Measurements from ENCODE around the gene SLC17A7.

SLC17A7 gene

GRCh38 chr19:49411681-49412326 is 29.5 kb downstream of the SLC17A7 start:
- no peak for DNase-seq (ENCODE audit: low read depth in 1 of 2, low spot score in 1 of 2)

DNA sequence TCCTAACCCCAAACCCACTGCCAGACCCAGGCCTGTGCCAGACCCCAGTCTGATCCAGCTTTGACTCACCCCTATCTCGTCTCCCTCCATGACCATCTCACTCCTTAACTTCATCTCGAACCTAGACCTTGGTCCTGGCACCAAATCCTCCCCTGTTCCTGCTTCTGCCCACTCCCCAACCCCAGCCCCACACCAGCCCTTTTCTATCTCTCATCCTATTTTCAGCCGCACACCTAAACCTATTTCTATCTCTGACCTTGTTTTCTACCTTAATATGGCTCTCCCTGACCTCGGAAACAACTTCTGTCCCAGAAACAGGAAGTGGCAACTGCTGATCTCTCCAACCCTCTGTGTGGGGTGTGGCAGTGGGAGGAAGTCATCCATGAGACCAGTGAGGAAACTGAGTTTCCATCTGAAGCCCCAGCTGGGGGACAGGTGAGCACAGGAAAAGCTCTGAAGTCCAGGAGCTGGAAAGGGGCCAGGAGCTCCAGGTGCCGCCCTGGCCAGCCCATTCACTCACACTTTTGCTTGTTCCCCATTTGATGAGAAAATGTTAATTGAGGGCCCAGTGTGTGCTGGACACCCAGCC is 31.8 kb downstream of the SLC17A7 start:
- DNase-seq (ENCODE audit: low read depth in 1 of 2, low spot score in 1 of 2), result no peak

- no peak for DNase-seq (ENCODE audit: low read depth in 1 of 2, low spot score in 1 of 2)
These were observed 32.4 kb downstream of the SLC17A7 start for GRCh38 chr19:49408816-49409440.

GRCh38 chr19:49407482-49408015 is 33.8 kb downstream of the SLC17A7 start:
- no peak for DNase-seq (ENCODE audit: low read depth in 1 of 2, low spot score in 1 of 2)

DNA sequence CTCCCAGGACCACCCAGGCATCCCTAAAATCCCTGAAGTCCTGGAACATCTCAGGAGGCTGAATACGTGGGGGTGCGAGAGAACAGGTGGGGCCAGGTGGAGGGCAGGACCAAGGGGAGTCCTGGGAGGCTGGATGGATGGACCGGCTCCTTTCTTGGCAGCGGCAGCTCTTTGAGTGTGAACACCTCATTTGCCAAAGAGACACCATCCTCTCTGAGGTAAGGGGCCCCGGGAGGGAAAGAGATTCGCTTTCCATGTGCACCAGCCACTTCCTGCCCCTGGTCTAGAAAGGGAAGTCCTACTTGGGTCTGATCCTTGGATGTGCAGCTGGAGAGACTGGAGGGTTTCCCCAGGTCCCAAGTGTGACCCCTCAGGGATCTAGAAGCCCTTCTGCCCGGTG is 34.2 kb downstream of the SLC17A7 start:
- DNase-seq (ENCODE audit: low read depth in 1 of 2, low spot score in 1 of 2), result no peak

DNA sequence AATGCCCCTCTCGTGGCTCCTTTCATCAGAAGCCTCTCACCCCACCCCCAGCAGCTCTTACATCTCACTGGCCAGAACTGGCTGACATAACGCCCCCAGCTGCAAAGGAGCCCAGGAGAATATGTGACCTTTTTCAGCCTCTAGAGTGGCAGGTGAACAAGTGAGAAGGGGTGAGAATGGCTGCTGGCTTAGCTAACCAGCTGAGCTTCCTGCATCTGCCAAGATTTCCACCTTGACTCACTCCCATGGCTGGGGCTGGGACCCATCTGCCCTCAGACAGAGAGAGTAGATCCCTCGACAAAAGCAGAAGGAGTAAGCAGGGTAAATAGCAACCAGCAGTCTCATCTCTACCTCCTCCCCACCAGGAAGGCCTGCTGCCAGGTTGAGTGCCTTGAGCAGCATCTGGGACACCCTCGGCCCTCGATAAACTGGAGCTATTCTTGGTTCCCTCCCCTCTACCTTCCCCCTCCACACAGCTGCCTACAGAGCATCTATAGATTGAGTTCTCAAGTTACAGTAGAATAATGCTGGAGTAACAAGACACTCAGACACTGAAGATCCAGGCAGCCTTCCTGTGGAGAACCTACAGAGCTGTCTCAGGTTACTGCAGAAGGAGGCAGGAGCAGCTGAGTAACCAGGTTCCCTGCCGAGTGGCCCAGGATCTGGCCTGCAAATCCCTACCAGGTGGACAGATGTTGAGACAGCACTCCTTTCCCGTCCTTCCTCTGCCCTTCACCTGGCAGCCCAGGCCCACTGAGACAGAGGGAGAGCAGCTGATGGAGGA is 37.7 kb downstream of the SLC17A7 start:
- no peak for DNase-seq (ENCODE audit: low read depth in 1 of 2, low spot score in 1 of 2)

DNA sequence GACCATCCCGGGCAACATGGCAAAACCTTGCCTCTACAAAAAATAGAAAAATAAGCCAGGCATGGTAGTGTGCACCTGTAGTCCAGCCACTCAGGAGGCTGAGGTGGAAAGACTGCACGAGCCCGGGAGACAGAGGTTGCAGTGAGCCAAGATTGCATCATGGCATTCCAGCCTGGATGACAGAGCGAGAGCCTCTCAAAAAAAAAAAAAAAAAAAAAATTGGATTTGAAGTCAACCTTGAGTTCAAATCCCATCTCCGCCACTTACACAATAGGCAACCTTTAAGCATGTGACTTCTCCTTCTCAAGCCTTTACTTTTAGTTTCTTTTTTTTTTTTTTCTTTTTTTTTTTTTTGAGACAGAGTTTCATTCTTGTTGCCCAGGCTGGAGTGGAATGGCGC is 41.3 kb downstream of the SLC17A7 start:
- no peak for DNase-seq (ENCODE audit: low read depth in 1 of 2, low spot score in 1 of 2)

GRCh38 chr19:49398931-49399330 is 42.4 kb downstream of the SLC17A7 start:
- DNase-seq (ENCODE audit: low read depth in 1 of 2, low spot score in 1 of 2), result no peak

- no peak for DNase-seq (ENCODE audit: low read depth in 1 of 2, low spot score in 1 of 2)
These were observed 43.2 kb downstream of the SLC17A7 start for GRCh38 chr19:49398001-49398615.

DNA sequence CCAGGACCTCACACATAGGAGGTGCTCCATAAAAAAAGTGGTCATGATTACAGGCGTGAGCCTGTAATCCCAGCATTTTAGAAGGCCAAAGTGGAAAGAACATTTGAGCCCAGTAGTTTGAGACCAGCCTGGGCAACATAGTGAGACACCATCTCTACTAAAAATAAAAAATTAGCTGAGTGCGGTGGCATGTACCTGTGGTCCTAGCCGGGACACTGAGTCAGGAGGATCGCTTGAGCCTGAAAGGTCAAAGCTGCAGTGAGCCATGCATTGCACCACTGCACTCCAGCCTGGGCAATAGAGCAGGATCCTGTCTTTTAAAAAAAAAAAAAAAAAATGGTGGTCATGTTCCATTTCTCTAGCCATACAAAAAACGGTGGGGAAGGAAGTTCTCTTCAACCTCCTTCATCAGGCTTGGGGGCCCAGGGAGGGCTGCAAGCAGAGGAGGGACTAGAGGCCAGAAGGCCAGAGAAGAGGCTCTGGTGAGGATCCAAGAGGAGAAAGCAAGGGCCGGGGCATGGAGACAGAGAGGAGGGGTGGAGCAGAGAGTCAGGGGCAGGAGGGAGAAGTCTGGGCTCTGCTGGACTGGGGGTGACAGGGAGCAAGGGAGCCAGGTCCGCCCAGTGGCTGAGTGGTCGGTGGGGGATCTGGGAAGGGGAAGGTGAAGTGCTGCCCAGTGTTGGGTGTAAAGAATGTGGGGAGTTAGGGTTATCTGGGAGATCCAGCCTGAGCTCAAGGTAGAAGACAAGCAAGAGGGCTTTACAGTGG is 44.4 kb downstream of the SLC17A7 start:
- no peak for DNase-seq (ENCODE audit: low read depth in 1 of 2, low spot score in 1 of 2)

DNA sequence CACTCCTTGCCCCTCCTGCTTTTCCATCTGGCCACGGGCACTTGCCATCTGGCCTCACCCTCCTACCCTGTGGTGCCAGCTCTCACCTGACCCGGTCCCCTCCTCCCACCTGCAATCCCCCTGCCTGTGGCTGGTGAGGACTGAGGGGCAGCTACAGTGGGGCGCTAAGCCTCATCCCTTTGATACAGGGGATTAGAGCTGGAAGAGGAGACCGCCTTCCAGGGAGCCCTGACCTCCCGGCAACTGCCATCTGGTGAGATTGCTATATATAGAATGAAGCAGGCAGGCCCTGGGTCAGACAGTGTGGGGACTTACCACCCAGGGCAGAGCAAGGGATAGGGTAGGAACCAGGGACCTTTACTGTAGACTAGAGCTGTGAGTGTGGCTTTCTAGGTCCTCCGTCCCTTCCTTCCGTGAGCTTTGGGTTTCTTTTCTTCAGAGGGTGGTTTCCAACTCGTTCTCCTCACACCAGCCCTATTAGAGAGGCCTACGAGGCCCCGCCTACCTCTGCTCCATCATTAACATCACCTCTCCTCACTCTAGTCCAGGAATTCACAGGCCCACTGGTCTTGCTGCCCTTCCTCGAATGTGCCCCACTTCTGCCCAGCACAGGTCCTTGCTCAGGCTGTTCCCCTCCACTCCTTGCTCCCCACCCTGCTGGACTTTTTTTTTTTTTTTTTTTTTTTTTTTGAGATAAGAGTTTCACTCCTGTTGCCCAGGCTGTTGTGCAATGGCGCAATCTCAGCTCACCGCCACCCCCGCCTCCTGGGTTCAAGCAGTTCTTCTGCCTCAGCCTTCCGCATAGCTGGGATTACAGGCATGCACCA is 45.5 kb downstream of the SLC17A7 start:
- DNase-seq (ENCODE audit: low read depth in 1 of 2, low spot score in 1 of 2), result no peak

DNA sequence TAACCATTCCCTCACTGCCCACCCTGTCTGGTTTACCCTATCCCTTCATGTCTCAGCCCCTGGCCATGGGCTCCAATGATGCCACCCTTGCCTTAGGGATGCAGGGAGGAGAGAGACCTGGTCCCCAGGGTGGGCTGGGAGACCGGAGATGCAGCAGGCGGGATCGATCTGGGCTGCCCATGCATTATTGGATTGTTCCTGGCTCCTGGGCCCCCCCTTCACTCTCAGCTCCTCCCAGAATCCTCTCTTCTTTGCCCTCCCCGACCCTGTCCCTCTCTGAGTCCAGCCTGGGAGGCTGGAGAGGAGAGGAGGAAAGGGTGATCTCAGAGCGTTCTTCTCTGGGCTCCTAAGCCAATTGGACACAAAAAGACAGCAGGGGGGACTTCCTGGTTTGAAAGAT is 47.4 kb downstream of the SLC17A7 start:
- DNase-seq (ENCODE audit: low read depth in 1 of 2, low spot score in 1 of 2), result no peak

GRCh38 chr19:49391581-49392399 is 49.5 kb downstream of the SLC17A7 start:
- peak; percentile 61 to 64 for DNase-seq (ENCODE audit: low read depth in 1 of 2, low spot score in 1 of 2)

DNA sequence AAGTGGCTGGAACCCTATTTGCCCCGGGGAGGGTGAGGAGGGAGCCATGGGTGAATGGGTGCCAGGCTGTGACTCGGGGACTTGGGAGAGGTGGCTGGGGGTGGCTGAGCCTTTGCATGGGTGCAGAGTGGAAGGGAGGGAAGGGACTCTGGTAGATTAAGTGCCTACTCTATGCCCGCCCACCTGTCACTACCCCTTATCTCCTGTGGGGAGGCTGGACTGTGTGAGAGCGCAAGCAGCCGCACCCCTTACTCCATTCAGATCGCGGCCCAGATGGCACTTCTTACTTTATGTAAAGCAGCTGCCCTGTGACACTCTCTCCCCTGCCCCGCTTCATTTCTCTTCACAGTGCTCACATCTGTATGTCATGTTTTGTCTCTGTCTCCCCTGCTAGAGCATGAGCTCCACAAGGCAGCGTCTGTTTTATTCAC is 50.4 kb downstream of the SLC17A7 start:
- no peak for DNase-seq (ENCODE audit: low read depth in 1 of 2, low spot score in 1 of 2)

GRCh38 chr19:49390131-49390928 is 51.0 kb downstream of the SLC17A7 start:
- no peak for DNase-seq (ENCODE audit: low read depth in 1 of 2, low spot score in 1 of 2)

GRCh38 chr19:49389406-49389805 is 51.9 kb downstream of the SLC17A7 start:
- DNase-seq (ENCODE audit: low read depth in 1 of 2, low spot score in 1 of 2), result no peak

GRCh38 chr19:49387936-49388372 is 53.4 kb downstream of the SLC17A7 start, which contains the start of gene KASH5:
Gene KASH5 (plus strand): TSS chr19:49388249. CDS start chr19:49390884, 2,635 bp downstream.
- DNase-seq (ENCODE audit: low read depth in 1 of 2, low spot score in 1 of 2), result peak; percentile 56 to 76

DNA sequence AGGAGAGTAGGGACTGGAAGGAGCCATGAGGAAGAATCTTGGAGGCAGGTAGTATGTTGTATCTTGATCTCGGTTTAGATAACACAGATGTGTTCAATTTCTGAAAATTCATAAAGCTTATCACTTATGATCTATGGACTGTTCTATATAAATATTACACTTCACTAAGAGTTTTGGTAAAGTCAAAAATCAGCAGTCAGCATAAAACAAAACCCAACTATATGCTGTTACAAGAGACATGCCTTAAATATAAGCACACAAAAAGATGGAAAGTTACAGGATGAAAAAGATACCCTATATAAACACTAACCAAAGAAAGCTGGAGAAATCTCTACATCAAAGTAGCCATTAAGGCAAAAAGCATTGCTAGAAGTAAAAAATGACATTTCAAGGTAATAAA is 57.7 kb downstream of the SLC17A7 start:
- DNase-seq (ENCODE audit: low read depth in 1 of 2, low spot score in 1 of 2), result no peak
